ENCODE measurements around the gene ODAD3. TPM values are rescaled to one million over a fixed set of nuclear protein-coding genes. Genes with fewer than 3 reads are reported as not detected.

ODAD3 gene
- polyA plus RNA-seq, 1 donor, result 0.79 TPM

DNA sequence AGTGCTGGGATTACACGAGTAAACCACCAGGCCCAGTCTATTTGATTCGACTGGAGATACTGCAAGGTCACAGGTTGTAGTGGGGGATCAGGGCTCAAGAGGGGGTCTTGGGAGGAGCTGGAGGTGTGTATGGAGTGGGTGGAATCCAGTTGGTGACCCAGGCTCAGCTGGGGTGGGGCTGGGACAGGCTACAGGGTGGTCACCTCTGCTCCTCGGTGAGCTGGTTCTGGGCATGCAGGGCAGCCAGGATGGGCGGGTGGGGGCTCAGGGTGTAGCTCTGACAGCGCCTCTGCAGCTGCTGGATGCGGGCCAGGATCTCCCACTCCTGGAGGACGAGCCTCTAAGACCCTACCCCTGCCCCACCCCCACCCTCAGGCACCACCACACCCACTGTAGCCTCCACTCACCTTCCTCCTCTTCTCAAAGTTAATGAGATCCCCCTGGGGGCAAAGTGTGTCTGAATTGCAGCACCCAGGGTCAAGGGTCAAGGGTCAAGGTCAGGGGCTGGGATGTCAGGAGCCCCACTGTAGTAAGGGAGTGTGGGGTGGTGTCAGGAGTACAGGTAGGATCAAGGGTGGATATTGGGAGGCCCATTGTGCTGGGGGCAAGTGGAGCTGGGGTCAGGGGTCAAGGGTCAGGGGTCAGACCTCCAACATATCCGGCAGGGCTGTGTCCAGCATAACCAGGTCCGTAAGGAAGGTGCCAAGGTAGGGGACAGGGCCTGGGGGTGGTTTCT, 32.9 kb downstream of the ODAD3 start:
- peaks cover 9% of the 10 kb centered on the region for H3K27me3 ChIP-seq (ENCODE audit: control insufficient read depth, insufficient read depth, low read length)
- peaks cover 4% of the 10 kb centered on the region for H3K9me3 ChIP-seq (ENCODE audit: control insufficient read depth, low read depth, low read length)
- no peaks in the 10 kb centered on the region for H3K36me3 ChIP-seq (ENCODE audit: control insufficient read depth, insufficient read depth, low read length)
- no peak for DNase-seq
- no CpG with 5 or more reads among the region's 9 CpGs for WGBS (ENCODE audit: insufficient coverage, low lambda C conversion rate)
- no peaks in the 10 kb centered on the region for H3K4me1 ChIP-seq (ENCODE audit: control insufficient read depth, insufficient read depth, low read length)
- no peak overlapping the region for H3K27ac ChIP-seq (ENCODE audit: low read length)
- no peak overlapping the region for H3K4me3 ChIP-seq (ENCODE audit: low read length)

GRCh38 chr19:11400798-11401197, 34.1 kb downstream of the ODAD3 start:
- Histone ChIP-seq H3K27me3 (ENCODE audit: control insufficient read depth, insufficient read depth, low read length) (no peaks in the 10 kb centered on the region), H3K36me3 (ENCODE audit: control insufficient read depth, insufficient read depth, low read length) (no peaks in the 10 kb centered on the region), H3K9me3 (ENCODE audit: control insufficient read depth, low read depth, low read length) (peaks cover 4% of the 10 kb centered on the region), H3K4me1 (ENCODE audit: control insufficient read depth, insufficient read depth, low read length) (no peaks in the 10 kb centered on the region), H3K4me3 (ENCODE audit: low read length) (no peak overlapping the region), H3K27ac (ENCODE audit: low read length) (no peak overlapping the region)
- DNase-seq, result no peak
- no CpG with 5 or more reads among the region's 1 CpG for WGBS (ENCODE audit: insufficient coverage, low lambda C conversion rate)

- Histone ChIP-seq H3K27me3 (ENCODE audit: control insufficient read depth, insufficient read depth, low read length) (no peaks in the 10 kb centered on the region), H3K4me3 (ENCODE audit: low read length) (no peak overlapping the region), H3K27ac (ENCODE audit: low read length) (no peak overlapping the region), H3K36me3 (ENCODE audit: control insufficient read depth, insufficient read depth, low read length) (no peaks in the 10 kb centered on the region), H3K4me1 (ENCODE audit: control insufficient read depth, insufficient read depth, low read length) (no peaks in the 10 kb centered on the region), H3K9me3 (ENCODE audit: control insufficient read depth, low read depth, low read length) (peaks cover 4% of the 10 kb centered on the region)
- WGBS (ENCODE audit: insufficient coverage, low lambda C conversion rate), result no CpG with 5 or more reads among the region's 9 CpGs
- no peak for DNase-seq
Measured at GRCh38 chr19:11399667-11400066, 35.3 kb downstream of the ODAD3 start.

GRCh38 chr19:11397089-11397610, 37.8 kb downstream of the ODAD3 start:
- no peaks in the 10 kb centered on the region for H3K36me3 ChIP-seq (ENCODE audit: control insufficient read depth, insufficient read depth, low read length)
- no peaks in the 10 kb centered on the region for H3K4me1 ChIP-seq (ENCODE audit: control insufficient read depth, insufficient read depth, low read length)
- H3K27me3 ChIP-seq (ENCODE audit: control insufficient read depth, insufficient read depth, low read length), result no peaks in the 10 kb centered on the region
- H3K9me3 ChIP-seq (ENCODE audit: control insufficient read depth, low read depth, low read length), result peaks cover 4% of the 10 kb centered on the region
- no peak overlapping the region for H3K4me3 ChIP-seq (ENCODE audit: low read length)
- H3K27ac ChIP-seq (ENCODE audit: low read length), result no peak overlapping the region
- no peak for DNase-seq
- no CpG with 5 or more reads among the region's 22 CpGs for WGBS (ENCODE audit: insufficient coverage, low lambda C conversion rate)

- H3K9me3 ChIP-seq (ENCODE audit: control insufficient read depth, low read depth, low read length), result no peaks in the 10 kb centered on the region
- H3K27ac ChIP-seq (ENCODE audit: low read length), result no peak overlapping the region
- H3K36me3 ChIP-seq (ENCODE audit: control insufficient read depth, insufficient read depth, low read length), result no peaks in the 10 kb centered on the region
- H3K27me3 ChIP-seq (ENCODE audit: control insufficient read depth, insufficient read depth, low read length), result peaks cover 2% of the 10 kb centered on the region
- no peaks in the 10 kb centered on the region for H3K4me1 ChIP-seq (ENCODE audit: control insufficient read depth, insufficient read depth, low read length)
- no peak overlapping the region for H3K4me3 ChIP-seq (ENCODE audit: low read length)
- WGBS (ENCODE audit: insufficient coverage, low lambda C conversion rate), result no CpG with 5 or more reads among the region's 4 CpGs
- DNase-seq, result no peak
Measured at GRCh38 chr19:11390933-11391680, 43.8 kb downstream of the ODAD3 start.

- no peak overlapping the region for H3K4me3 ChIP-seq (ENCODE audit: low read length)
- no peaks in the 10 kb centered on the region for H3K4me1 ChIP-seq (ENCODE audit: control insufficient read depth, insufficient read depth, low read length)
- H3K9me3 ChIP-seq (ENCODE audit: control insufficient read depth, low read depth, low read length), result no peaks in the 10 kb centered on the region
- no CpG with 5 or more reads among the region's 2 CpGs for whole genome bisulfite sequencing (ENCODE audit: insufficient coverage, low lambda C conversion rate)
- H3K36me3 ChIP-seq (ENCODE audit: control insufficient read depth, insufficient read depth, low read length), result no peaks in the 10 kb centered on the region
- H3K27me3 ChIP-seq (ENCODE audit: control insufficient read depth, insufficient read depth, low read length), result peaks cover 2% of the 10 kb centered on the region
- H3K27ac ChIP-seq (ENCODE audit: low read length), result no peak overlapping the region
- DNase-seq, result no peak
Measured at GRCh38 chr19:11390359-11390758, 44.6 kb downstream of the ODAD3 start.

- 71% methylated on average over 3 of the region's 19 CpGs for WGBS (ENCODE audit: insufficient coverage, low lambda C conversion rate)
- H3K27ac ChIP-seq (ENCODE audit: low read length), result no peak overlapping the region
Measured at GRCh38 chr19:11387162-11388034, 47.5 kb downstream of the ODAD3 start.

DNA sequence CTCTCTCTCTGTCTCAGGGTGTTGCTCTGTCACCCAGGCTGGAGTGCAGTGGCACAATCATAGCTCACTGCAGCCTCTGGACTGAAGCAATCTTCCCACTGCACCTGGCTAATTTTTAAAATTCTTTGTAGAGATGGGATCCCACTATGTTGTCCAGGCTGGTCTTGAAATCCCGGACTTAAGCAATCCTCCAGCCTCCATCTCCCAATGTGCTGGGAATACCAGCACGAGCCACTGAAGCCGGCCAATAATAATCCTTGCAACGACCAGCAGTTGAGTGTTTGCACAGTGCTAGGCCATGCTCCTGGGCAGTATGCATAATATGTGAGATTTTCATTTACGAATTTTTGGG, 50.2 kb downstream of the ODAD3 start:
- WGBS (ENCODE audit: insufficient coverage, low lambda C conversion rate), result no CpG with 5 or more reads among the region's 5 CpGs
- peaks cover 33% of the 10 kb centered on the region for H3K4me1 ChIP-seq (ENCODE audit: control insufficient read depth, insufficient read depth, low read length)

More at GRCh38 chr19:11387162-11388034, 47.5 kb downstream of the ODAD3 start:
- H3K4me3 ChIP-seq (ENCODE audit: low read length), result no peak overlapping the region
- H3K27me3 ChIP-seq (ENCODE audit: control insufficient read depth, insufficient read depth, low read length), result peaks cover 13% of the 10 kb centered on the region
- H3K36me3 ChIP-seq (ENCODE audit: control insufficient read depth, insufficient read depth, low read length), result no peaks in the 10 kb centered on the region
- H3K4me1 ChIP-seq (ENCODE audit: control insufficient read depth, insufficient read depth, low read length), result peaks cover 19% of the 10 kb centered on the region
- peaks cover 4% of the 10 kb centered on the region for H3K9me3 ChIP-seq (ENCODE audit: control insufficient read depth, low read depth, low read length)
- DNase-seq, result no peak

DNA sequence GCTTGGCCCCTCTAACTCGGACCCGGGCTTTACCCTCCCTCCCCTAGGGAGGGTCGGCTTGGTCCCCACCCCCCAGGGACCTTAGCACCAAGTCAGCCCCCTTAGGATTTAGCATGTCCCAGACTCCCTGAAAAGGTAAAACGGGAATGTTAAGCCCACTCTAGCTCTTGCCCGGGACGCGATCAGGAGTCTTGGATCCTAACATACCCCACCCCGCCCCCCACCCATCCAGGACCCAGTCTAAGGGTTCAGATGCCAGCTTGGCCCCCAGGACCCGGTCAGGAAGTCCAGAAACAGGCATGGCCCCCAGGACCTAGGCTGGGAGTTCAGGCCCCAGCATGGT, 51.2 kb downstream of the ODAD3 start:
- peaks cover 4% of the 10 kb centered on the region for H3K9me3 ChIP-seq (ENCODE audit: control insufficient read depth, low read depth, low read length)
- H3K27ac ChIP-seq (ENCODE audit: low read length), result peak overlapping the region; percentile 86
- H3K4me3 ChIP-seq (ENCODE audit: low read length), result peak overlapping the region; percentile 79
- peaks cover under 1% of the 10 kb centered on the region for H3K36me3 ChIP-seq (ENCODE audit: control insufficient read depth, insufficient read depth, low read length)
- peaks cover 33% of the 10 kb centered on the region for H3K4me1 ChIP-seq (ENCODE audit: control insufficient read depth, insufficient read depth, low read length)
- no peak for DNase-seq
- peaks cover 15% of the 10 kb centered on the region for H3K27me3 ChIP-seq (ENCODE audit: control insufficient read depth, insufficient read depth, low read length)
- WGBS (ENCODE audit: insufficient coverage, low lambda C conversion rate), result no CpG with 5 or more reads among the region's 9 CpGs

More for the DNA sequence above, 50.2 kb downstream of the ODAD3 start:
- H3K36me3 ChIP-seq (ENCODE audit: control insufficient read depth, insufficient read depth, low read length), result no peaks in the 10 kb centered on the region
- peaks cover 4% of the 10 kb centered on the region for H3K9me3 ChIP-seq (ENCODE audit: control insufficient read depth, low read depth, low read length)
- H3K27ac ChIP-seq (ENCODE audit: low read length), result no peak overlapping the region
- peaks cover 15% of the 10 kb centered on the region for H3K27me3 ChIP-seq (ENCODE audit: control insufficient read depth, insufficient read depth, low read length)
- DNase-seq, result no peak
- no peak overlapping the region for H3K4me3 ChIP-seq (ENCODE audit: low read length)

All from large intestine (tissue), 3 donors.